ENCODE data around the gene EDN3.
"Not testable (repeated sequence)": the region's sequence is repeated elsewhere in the genome, so short reads cannot be mapped to it uniquely, and the experiment has no call there.

The EDN3 gene

DNA sequence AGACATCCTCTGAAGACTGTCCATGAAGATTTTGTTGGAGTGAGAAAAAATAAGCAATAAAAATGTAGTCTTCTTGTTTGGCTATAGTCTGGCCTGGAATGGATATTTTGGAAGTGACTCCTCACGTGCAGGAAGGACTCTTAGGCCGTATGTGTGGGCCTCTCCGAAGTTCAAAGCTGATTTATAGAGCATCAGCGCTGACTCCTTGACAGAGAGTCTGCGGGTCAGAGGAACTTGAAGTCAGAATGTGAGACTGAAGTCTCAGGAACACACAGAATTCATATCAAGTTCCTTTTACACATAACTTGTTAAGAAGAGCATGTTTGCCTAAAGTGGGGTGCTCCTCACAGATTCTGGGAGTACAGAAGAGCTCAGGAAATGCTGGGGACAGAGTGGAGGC, 36.1 kb downstream of the EDN3 start:
- no peak for DNase-seq (ENCODE audit: low spot score)

GRCh38 chr20:59338444-59338843, 38.0 kb downstream of the EDN3 start:
- not testable (repeated sequence) for DNase-seq (ENCODE audit: low spot score)

GRCh38 chr20:59340201-59340885, 39.9 kb downstream of the EDN3 start:
- DNase-seq (ENCODE audit: low spot score) = no peak

DNA sequence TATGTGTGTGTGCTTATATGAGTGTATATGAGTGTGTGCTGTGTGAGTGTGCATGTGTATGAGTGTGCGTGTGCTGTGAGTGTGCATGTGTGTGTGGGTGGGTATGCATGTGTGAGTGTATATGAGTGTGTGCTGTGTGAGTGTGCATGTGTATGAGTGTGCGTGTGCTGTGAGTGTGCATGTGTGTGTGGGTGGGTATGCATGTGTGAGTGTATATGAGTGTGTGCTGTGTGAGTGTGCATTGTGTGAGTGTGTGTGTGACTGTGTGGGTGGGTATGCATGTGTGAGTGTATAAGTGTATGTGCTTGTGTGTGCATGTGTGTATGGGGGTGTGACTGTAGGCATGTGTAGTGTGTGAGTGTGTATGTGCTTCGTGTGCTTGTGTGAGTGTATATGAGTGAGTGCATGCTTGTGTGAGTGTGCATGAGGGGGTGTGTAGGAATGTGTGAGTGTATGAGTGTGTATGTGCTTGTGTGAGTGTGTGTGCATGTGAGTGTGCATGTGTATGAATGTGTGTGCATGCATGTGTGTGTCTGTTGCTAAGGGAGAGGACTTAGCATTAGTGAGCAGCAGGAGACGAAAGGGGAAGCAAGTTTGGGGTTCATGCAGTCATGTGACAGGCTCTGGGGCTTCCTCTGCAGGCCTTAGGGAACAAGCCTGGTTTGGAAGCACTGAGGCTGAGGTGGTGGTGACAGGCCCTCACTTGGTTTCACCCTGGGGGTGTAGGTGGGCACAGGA, 41.0 kb downstream of the EDN3 start:
- not testable (repeated sequence) for DNase-seq (ENCODE audit: low spot score)

GRCh38 chr20:59342023-59342957, 41.9 kb downstream of the EDN3 start:
- DNase-seq (ENCODE audit: low spot score) = no peak

DNA sequence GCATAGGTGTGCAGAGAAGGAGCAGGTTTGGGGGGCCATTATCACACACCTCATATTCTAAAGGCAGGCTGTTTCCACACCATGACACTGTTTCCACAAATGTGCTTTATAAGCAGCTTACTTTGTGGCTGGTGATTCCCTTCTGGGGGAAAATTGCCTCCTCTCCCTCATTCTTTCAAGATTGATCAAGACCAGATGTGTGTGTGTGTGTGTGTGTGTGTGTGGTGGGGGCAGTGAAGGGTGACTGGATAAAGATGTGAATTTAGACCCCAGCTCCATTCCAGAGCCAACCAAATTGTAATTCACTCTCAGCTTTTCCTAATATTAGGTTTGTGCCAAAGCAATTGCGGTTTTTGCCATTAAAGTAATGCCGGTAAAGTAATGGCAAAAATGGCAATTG, 45.6 kb downstream of the EDN3 start:
- no peak for DNase-seq (ENCODE audit: low spot score)

GRCh38 chr20:59349277-59349676, 48.9 kb downstream of the EDN3 start:
- DNase-seq (ENCODE audit: low spot score) = no peak

GRCh38 chr20:59350330-59351156, 50.1 kb downstream of the EDN3 start:
- no peak for DNase-seq (ENCODE audit: low spot score)

- peak; percentile 43 for DNase-seq (ENCODE audit: low spot score)
These were observed 51.0 kb downstream of the EDN3 start for GRCh38 chr20:59351157-59352040.

DNA sequence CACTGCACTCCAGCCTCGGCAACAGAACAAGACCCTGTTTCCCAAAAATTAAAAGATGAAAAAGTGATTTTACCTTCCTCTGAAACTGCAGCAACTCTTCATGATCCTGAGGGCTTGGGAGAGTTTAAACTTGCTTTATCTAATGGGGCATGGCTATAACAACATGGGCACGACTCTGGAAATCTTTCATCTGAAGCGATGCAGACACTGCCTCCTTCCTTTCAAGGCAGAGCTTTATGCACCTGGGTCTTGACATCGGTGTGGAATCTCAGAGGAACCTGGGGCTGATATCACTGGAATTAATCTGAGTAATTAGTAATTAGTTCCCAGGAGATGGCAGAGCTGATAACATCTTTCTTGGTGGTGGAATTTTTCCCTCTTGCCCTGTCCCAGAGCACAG, 52.1 kb downstream of the EDN3 start:
- DNase-seq (ENCODE audit: low spot score) = no peak

DNA sequence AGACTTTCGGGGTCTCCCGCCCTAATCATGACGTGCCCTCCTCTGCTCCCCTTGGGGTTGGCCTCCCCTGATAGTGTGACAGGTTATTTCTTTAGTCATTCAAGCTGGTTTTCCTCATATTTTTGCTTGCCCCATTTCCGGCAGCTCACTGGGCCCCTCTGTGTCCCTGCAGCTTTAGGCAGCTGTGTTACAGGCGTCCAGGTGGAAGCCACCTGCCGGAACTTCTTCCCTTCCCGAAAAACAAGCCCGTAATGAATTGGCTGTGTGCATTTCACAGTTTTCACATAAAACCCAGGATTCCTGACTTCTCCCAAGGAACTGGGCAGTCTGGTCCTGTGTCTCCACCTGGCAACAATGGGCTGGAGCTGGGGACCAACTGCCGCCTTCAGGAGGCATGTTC, 52.6 kb downstream of the EDN3 start:
- no peak for DNase-seq (ENCODE audit: low spot score)

GRCh38 chr20:59354460-59354859, 54.0 kb downstream of the EDN3 start:
- DNase-seq (ENCODE audit: low spot score) = no peak

GRCh38 chr20:59355242-59355641, 54.8 kb downstream of the EDN3 start:
- DNase-seq (ENCODE audit: low spot score) = no peak

DNA sequence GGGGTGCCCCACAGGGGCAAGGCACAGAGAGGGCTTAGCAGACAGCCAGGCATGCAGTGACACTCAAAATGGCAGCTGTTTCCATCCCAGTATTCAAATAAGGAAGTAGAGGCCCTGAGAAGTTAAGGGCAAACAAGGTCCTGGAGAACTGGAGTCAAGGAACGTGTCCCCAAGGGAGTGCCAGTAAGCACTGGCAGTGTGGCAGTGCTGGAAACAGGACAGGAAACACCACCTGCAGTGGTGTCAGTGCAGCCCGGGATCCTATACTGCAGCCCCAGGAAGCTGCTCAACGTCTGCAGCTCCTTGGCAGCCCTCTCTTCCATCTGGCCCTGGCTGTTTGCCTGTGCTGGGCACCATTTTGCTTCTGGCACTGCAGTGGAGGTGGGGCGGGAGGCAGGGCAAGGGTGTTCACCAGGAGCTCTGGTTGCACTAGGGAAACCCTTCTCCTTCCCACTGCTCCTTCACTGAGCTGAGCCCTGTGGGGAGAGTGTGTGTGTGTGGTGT, 56.3 kb downstream of the EDN3 start:
- no peak for DNase-seq (ENCODE audit: low spot score)

DNA sequence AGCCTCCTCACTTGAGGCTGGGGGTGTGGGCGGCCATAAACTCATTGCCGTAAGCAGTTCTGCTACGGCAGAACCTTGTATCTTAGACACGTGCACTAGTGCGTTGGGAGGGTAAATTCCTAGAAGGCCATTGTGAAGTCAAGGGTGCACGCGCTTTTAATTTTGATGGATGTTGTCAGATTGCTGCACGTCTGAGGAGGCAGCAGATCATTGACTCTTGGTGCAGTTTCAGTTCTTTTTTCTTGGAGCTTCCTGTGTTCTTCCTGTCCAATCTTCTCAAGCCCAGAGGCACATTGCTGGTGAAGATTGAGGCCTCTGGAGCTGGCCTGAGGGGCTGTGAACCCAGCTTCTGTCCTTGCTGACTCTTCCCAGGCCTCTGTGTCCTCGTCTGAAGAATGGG, 58.4 kb downstream of the EDN3 start:
- DNase-seq (ENCODE audit: low spot score) = not testable (repeated sequence)

GRCh38 chr20:59359906-59360725, 59.7 kb downstream of the EDN3 start:
- DNase-seq (ENCODE audit: low spot score) = no peak

DNA sequence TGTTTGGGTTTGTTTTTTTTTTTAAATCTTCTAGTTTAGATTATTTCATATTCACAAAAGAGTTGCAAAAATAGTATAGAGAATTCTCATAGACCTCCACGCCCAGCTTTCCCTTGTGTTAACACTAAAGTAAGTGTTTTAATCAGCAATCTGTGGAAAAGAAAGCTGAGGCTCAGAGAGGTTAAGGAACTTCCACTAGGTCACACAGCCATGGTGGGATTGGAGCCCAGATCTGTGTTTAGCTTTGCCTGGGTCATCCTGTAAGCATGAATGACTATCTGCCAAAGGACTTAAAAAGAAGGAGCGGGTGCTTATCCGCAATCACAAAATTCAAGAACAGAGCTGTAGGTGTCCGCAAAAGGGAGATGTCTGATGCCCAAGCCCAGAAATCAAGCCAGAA, 60.5 kb downstream of the EDN3 start:
- no peak for DNase-seq (ENCODE audit: low spot score)

DNA sequence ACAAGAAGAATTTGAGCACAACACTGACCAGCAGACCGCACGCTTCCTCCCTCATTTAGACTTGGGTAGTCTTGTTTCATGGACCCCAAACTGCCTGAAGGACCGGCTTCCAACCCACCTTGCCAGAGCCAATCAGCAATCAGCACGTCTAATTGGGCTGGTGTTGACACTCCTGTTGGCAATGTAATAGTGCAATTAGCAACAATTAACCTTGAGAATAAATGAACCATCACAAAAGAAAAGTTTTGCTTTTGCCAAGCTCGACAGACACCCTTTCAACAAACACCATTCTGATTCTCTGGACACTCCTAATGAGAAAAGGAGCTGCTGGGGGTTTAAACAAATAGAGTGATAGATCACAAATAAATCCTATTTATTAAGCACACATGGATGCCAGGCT, 61.0 kb downstream of the EDN3 start:
- DNase-seq (ENCODE audit: low spot score) = no peak

DNA sequence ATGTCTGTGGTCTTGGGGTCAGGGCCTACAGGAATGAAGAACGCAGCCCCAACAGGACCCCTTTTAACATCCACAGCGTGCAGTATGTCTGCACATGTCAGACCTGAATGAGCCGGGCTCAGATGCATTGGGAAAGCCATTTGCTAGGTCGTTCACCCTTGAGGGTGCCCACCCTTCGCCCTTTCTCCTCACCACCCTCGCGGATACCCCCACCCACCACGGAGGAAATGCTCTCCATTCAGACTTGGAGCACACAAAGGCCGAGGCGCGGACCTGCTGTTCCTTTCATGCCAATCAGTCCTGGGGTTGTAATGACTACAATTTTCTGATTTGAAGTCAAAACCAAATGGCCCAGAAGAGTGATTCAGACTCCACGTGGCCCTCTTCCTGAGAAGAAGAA, 62.7 kb downstream of the EDN3 start:
- DNase-seq (ENCODE audit: low spot score) = no peak

GRCh38 chr20:59364611-59365010, 64.2 kb downstream of the EDN3 start:
- DNase-seq (ENCODE audit: low spot score) = no peak

Measured in kidney tubule cell (primary cell).